IMR-90 (cell line): ENCODE results near the gene SLC5A2. TPM values are rescaled to one million over a fixed set of nuclear protein-coding genes. Genes with fewer than 3 reads are reported as not detected.

Source experiments
- ATAC-seq: fragments of 200-7000 bp; cut with Tn5 transposase; 2 replicates; pipeline ENCODE4 v1.9.1; 2020; ENCODE audit warnings: low read depth, mild to moderate bottlenecking, moderate library complexity
- BruUV-seq: library from RNA; stranded (reverse); fragments of 400-500 nt; replicated peaks from 2 replicates; lab custom pipeline; 2021; lab: Mats Ljungman, UMichigan
- CTCF ChIA-PET: fragments of 300-600 bp; formaldehyde crosslinking; extraction: SDS; loops from one replicate; lab custom pipeline; 2021; ENCODE audit warnings: antibody characterized with exemption; lab: Yijun Ruan, JAX
- POLR2A ChIA-PET: fragments of 300-600 bp; sonication (Branson Sonifier 250); formaldehyde crosslinking; loops from one replicate; lab custom pipeline; 2022; ENCODE audit warnings: antibody characterized with exemption; ENCODE audit not compliant: unreplicated experiment; lab: Charles Lee
- DNase-seq: peaks from one replicate; pipeline ENCODE4 v3.0.0; 2013
- H2AFZ ChIP-seq: replicated peaks from 2 replicates; pipeline ENCODE3; 2013; ENCODE audit warnings: low read length, mild to moderate bottlenecking; ENCODE audit not compliant: poor library complexity
- H2AK5ac ChIP-seq: 2 replicates; pipeline ENCODE4 v1.6.1; 2013; ENCODE audit warnings: low read depth, low read length, inconsistent platforms
- H2AK9ac ChIP-seq: replicated peaks from 2 replicates; pipeline ENCODE3; 2013; ENCODE audit warnings: mild to moderate bottlenecking, low read depth, low read length, moderate library complexity; ENCODE audit not compliant: poor library complexity
- H2BK120ac ChIP-seq: 2 replicates; pipeline ENCODE4 v1.6.1; 2013; ENCODE audit warnings: low read depth, low read length, inconsistent platforms
- H2BK15ac ChIP-seq: 3 replicates; pipeline ENCODE4 v1.6.1; 2013; ENCODE audit warnings: low read depth, low read length, inconsistent platforms
- H2BK20ac ChIP-seq: 2 replicates; pipeline ENCODE4 v1.6.1; 2013; ENCODE audit warnings: low read depth, mild to moderate bottlenecking, inconsistent platforms, low read length, moderate library complexity
- H2BK5ac ChIP-seq: 2 replicates; pipeline ENCODE4 v1.6.1; 2013; ENCODE audit warnings: mild to moderate bottlenecking, low read depth, low read length, inconsistent platforms; ENCODE audit not compliant: poor library complexity, severe bottlenecking
- H3K14ac ChIP-seq: replicated peaks from 2 replicates; pipeline ENCODE4 v1.6.1; 2013; ENCODE audit warnings: low read depth, low read length, inconsistent platforms
- H3K18ac ChIP-seq: 2 replicates; pipeline ENCODE4 v1.6.1; 2013; ENCODE audit warnings: low read depth, low read length, control low read depth
- H3K23ac ChIP-seq: 2 replicates; pipeline ENCODE4 v1.6.1; 2013; ENCODE audit warnings: low read depth, low read length, inconsistent platforms
- H3K27ac ChIP-seq: 2 replicates; pipeline ENCODE4 v1.5.1; 2013; ENCODE audit warnings: mild to moderate bottlenecking, control low read depth, low read length; ENCODE audit not compliant: insufficient read depth
- H3K27me3 ChIP-seq: 2 replicates; pipeline ENCODE4 v1.6.1; 2013; ENCODE audit warnings: low read length; ENCODE audit not compliant: control insufficient read depth, insufficient read depth
- H3K36me3 ChIP-seq: 2 replicates; pipeline ENCODE4 v1.6.1; 2013; ENCODE audit warnings: low read length, mixed read lengths; ENCODE audit not compliant: control insufficient read depth, insufficient read depth
- H3K4ac ChIP-seq: 2 replicates; pipeline ENCODE4 v1.6.1; 2013; ENCODE audit warnings: low read depth, low read length, inconsistent platforms
- H3K4me1 ChIP-seq: 2 replicates; pipeline ENCODE4 v1.6.1; 2013; ENCODE audit warnings: low read length, mixed read lengths; ENCODE audit not compliant: control insufficient read depth, insufficient read depth
- H3K4me2 ChIP-seq: 2 replicates; pipeline ENCODE4 v1.6.1; 2013; ENCODE audit warnings: low read depth, mild to moderate bottlenecking, control low read depth, low read length, moderate library complexity
- H3K4me3 ChIP-seq: 2 replicates; pipeline ENCODE4 v1.5.1; 2013; ENCODE audit warnings: low read depth, mild to moderate bottlenecking, control low read depth, low read length, moderate library complexity; ENCODE audit not compliant: insufficient read depth
- H3K56ac ChIP-seq: 2 replicates; pipeline ENCODE4 v1.6.1; 2013; ENCODE audit warnings: low read length, inconsistent platforms; ENCODE audit not compliant: insufficient read depth; ENCODE audit errors: extremely low read depth
- H3K79me1 ChIP-seq, 2 experiments: 2 replicates each; pipeline ENCODE4 v1.6.1; 2013; ENCODE audit warnings: low read length in 2 of 2, inconsistent platforms in 1 of 2, low read depth in 1 of 2
- H3K9ac ChIP-seq: 2 replicates; pipeline ENCODE4 v1.6.1; 2013; ENCODE audit warnings: low read depth, low read length, control low read depth
- H3K9me1 ChIP-seq: 2 replicates; pipeline ENCODE4 v1.6.1; 2013; ENCODE audit warnings: low read length, inconsistent platforms; ENCODE audit not compliant: insufficient read depth
- H3K9me3 ChIP-seq: 2 replicates; pipeline ENCODE4 v1.6.1; 2013; ENCODE audit warnings: low read length; ENCODE audit not compliant: control insufficient read depth, insufficient read depth
- H4K20me1 ChIP-seq: 2 replicates; pipeline ENCODE4 v1.6.1; 2013; ENCODE audit warnings: low read length, inconsistent platforms; ENCODE audit not compliant: insufficient read depth
- H4K5ac ChIP-seq: 2 replicates; pipeline ENCODE4 v1.6.1; 2013; ENCODE audit warnings: mild to moderate bottlenecking, low read depth, low read length, control low read depth
- H4K8ac ChIP-seq, 2 experiments: 2 replicates each; pipeline ENCODE4 v1.6.1; 2013; ENCODE audit warnings: low read depth in 2 of 2, low read length in 2 of 2, control low read depth in 1 of 2, inconsistent platforms in 1 of 2
- H4K91ac ChIP-seq: 2 replicates; pipeline ENCODE4 v1.6.1; 2013; ENCODE audit warnings: low read depth, low read length, inconsistent platforms; ENCODE audit not compliant: insufficient read depth
- BHLHE40 ChIP-seq: fragments of 150-350 bp; IDR thresholded peaks from 2 replicates; pipeline ENCODE4 v1.6.1; 2016; ENCODE audit warnings: mild to moderate bottlenecking, low read depth, low read length
- CEBPB ChIP-seq: IDR thresholded peaks from 2 replicates; pipeline ENCODE4 v1.6.1; 2012; ENCODE audit warnings: low read depth, low read length, improper control_type of control experiment
- CHD1 ChIP-seq: IDR thresholded peaks from 2 replicates; pipeline ENCODE4 v1.6.1; 2012; ENCODE audit warnings: low read depth, low read length, improper control_type of control experiment
- CTCF ChIP-seq: conservative IDR thresholded peaks from 2 replicates; pipeline ENCODE4 v1.5.1; 2012; ENCODE audit warnings: mild to moderate bottlenecking, low read depth, low read length, improper control_type of control experiment
- ELK1 ChIP-seq: fragments of 150-350 bp; IDR thresholded peaks from 2 replicates; pipeline ENCODE4 v1.6.1; 2016; ENCODE audit warnings: low read depth, mild to moderate bottlenecking, low read length, moderate library complexity, borderline replicate concordance
- FOS ChIP-seq: fragments of 150-350 bp; IDR thresholded peaks from 2 replicates; pipeline ENCODE4 v1.6.1; 2016; ENCODE audit warnings: low read depth, low read length
- MAFK ChIP-seq: IDR thresholded peaks from 2 replicates; pipeline ENCODE4 v1.6.1; 2012; ENCODE audit warnings: low read depth, low read length, improper control_type of control experiment
- MAZ ChIP-seq: IDR thresholded peaks from 2 replicates; pipeline ENCODE4 v1.6.1; 2012; ENCODE audit warnings: low read depth, mild to moderate bottlenecking, low read length, improper control_type of control experiment, moderate library complexity, borderline replicate concordance
- MXI1 ChIP-seq: IDR thresholded peaks from 2 replicates; pipeline ENCODE4 v1.6.1; 2012; ENCODE audit warnings: low read depth, mild to moderate bottlenecking, low read length, moderate library complexity, borderline replicate concordance
- NFE2L2 ChIP-seq: fragments of 150-350 bp; IDR thresholded peaks from 2 replicates; pipeline ENCODE4 v1.6.1; 2016; ENCODE audit warnings: low read depth, mild to moderate bottlenecking, low read length
- POLR2A ChIP-seq: IDR thresholded peaks from 2 replicates; pipeline ENCODE4 v1.6.1; 2012; ENCODE audit warnings: mild to moderate bottlenecking, low read depth, low read length
- RAD21 ChIP-seq: IDR thresholded peaks from 2 replicates; pipeline ENCODE4 v1.6.1; 2012; ENCODE audit warnings: low read length, improper control_type of control experiment
- RCOR1 ChIP-seq: IDR thresholded peaks from 2 replicates; pipeline ENCODE4 v1.6.1; 2012; ENCODE audit warnings: mild to moderate bottlenecking, low read length, improper control_type of control experiment; ENCODE audit not compliant: insufficient replicate concordance
- RFX5 ChIP-seq: IDR thresholded peaks from 2 replicates; pipeline ENCODE4 v1.8.0; 2012; ENCODE audit warnings: low read depth, mild to moderate bottlenecking, low read length, moderate library complexity
- SMC3 ChIP-seq: fragments of 150-350 bp; IDR thresholded peaks from 2 replicates; pipeline ENCODE4 v1.6.1; 2016; ENCODE audit warnings: low read depth, mild to moderate bottlenecking, antibody characterized with exemption, low read length, moderate library complexity
- USF2 ChIP-seq: fragments of 150-350 bp; IDR thresholded peaks from 2 replicates; pipeline ENCODE4 v1.6.1; 2017; ENCODE audit warnings: mild to moderate bottlenecking, antibody characterized with exemption, low read length, low read depth
- WGBS, 2 experiments: methylation state at CpG; one replicate each; pipeline versions ENCODE4 v1.1.5 to v1.1.7; 2013; ENCODE audit warnings: missing lambda C conversion rate in 2 of 2; ENCODE audit not compliant: insufficient read length in 1 of 2; ENCODE audit errors: extremely low coverage in 2 of 2; 5-methylcytosine and 5-hydroxymethylcytosine counted together
- dilution Hi-C: fragments of 300-500 bp; cut with HindIII; formaldehyde crosslinking; loops from one replicate; pipeline ENCODE4 v1.14.3; 2018; ENCODE audit warnings: low sequenced_read_pairs; ENCODE audit not compliant: unreplicated experiment
- in situ Hi-C: fragments of 300-500 bp; cut with MboI; formaldehyde crosslinking; loops from 3 replicates; pipeline ENCODE4 v1.14.3; 2019; ENCODE audit warnings: low sequenced_read_pairs, inconsistent platforms, mixed read lengths
- intact Hi-C: fragments of 100-400 bp; cut with micrococcal nuclease; formaldehyde crosslinking; loops from 2 replicates; pipeline ENCODE4 v1.10.0; 2022
- polyA plus RNA-seq, 3 experiments: library from polyadenylated mRNA; depleted of rRNA; stranded (reverse); fragments of >200 nt; gene quantifications; 2 replicates each; pipeline ENCODE4 v1.2.3, GENCODE V29; 2012; ENCODE audit warnings: low replicate concordance in 1 of 3
- total RNA-seq: library from RNA; depleted of rRNA; stranded (reverse); fragments of >200 nt; gene quantifications from 2 replicates; pipeline ENCODE4 v1.2.3, GENCODE V29; 2012

SLC5A2 gene
- total and polyA plus RNA-seq, 2 of the 4 experiments (the other 2 are of a cell fraction): not detected

- TF ChIP-seq BHLHE40 (no peak), SMC3 (no peak), RFX5 (no peak), MXI1 (no peak), CTCF (no peak), FOS (no peak), CEBPB (no peak), ELK1 (no peak), MAZ (no peak), NFE2L2 (no peak), POLR2A (no peak), CHD1 (no peak), USF2 (no peak), MAFK (no peak), RAD21 (no peak), RCOR1 (no peak)
- Histone ChIP-seq H2BK20ac (no peak overlapping the region), H2AFZ (no peak overlapping the region), H3K4me2 (no peak overlapping the region), H3K9me3 (no peaks in the 10 kb centered on the region), H4K91ac (no peak overlapping the region), H3K23ac (no peak overlapping the region), H4K20me1 (no peaks in the 10 kb centered on the region), H3K27ac (no peak overlapping the region), H3K4me3 (no peak overlapping the region), H3K9ac (no peak overlapping the region), H3K79me1 (peaks cover 6 to 12% of the 10 kb centered on the region in 2 experiments; a peak in 3 of 4 replicates), H3K56ac (no peak overlapping the region), H2AK9ac (no peak overlapping the region), H2BK5ac (no peak overlapping the region), H3K18ac (no peak overlapping the region), H3K36me3 (peaks cover 30% of the 10 kb centered on the region), H3K9me1 (0 out of 2 replicates have a peak, but pooled peaks cover 5% of the 10 kb centered on the region), H3K14ac (no peak overlapping the region), H2BK15ac (no peak overlapping the region), H3K4ac (no peak overlapping the region), H3K4me1 (no peaks in the 10 kb centered on the region), H3K27me3 (no peaks in the 10 kb centered on the region), H4K5ac (no peak overlapping the region), H2AK5ac (no peak overlapping the region), H4K8ac (no peak overlapping the region), H2BK120ac (no peak overlapping the region)
- no peak for DNase-seq
- in situ Hi-C loops (loop anchor here (10.0 to 25.0 kb wide), 2 partner anchors 390 to 398 kb away; partner anchors contain the start of genes ZNF267, ZNF646 and ZNF668), dilution Hi-C loops (no loop called here), intact Hi-C loops (no loop called here)
- WGBS, 2 experiments: 96% methylated on average over 30 of the region's 36 CpGs; no CpG with 5 or more reads in 1 of the 2 experiments
- ChIA-PET CTCF (no interaction called here), POLR2A (no interaction called here)
- no TSS peak for BruUV-seq
- no peak for ATAC-seq
These were observed 18.6 kb upstream of the SLC5A2 start for GRCh38 chr16:31464348-31464769.
